ENCODE results near the gene BATF2.
"Not testable (repeated sequence)": the region's sequence is repeated elsewhere in the genome, so short reads cannot be mapped to it uniquely, and the experiment has no call there.

Gene BATF2

GRCh38 chr11:65013130-65013887 is 16.5 kb upstream of the BATF2 start:
- DNase-seq: peak; percentile 85 to 92 (median 88)

GRCh38 chr11:65008873-65009272 is 12.1 kb upstream of the BATF2 start:
- no peak for DNase-seq

- DNase-seq: no peak
Measured at GRCh38 chr11:65008016-65008415, 11.2 kb upstream of the BATF2 start.

GRCh38 chr11:65003968-65004367 is 7.2 kb upstream of the BATF2 start:
- DNase-seq: not testable (repeated sequence)

- no peak for DNase-seq
Measured at GRCh38 chr11:65003282-65003681, 6.5 kb upstream of the BATF2 start.

GRCh38 chr11:65002706-65003105 is 5.9 kb upstream of the BATF2 start:
- DNase-seq: no peak

GRCh38 chr11:64999478-64999877 is 2.7 kb upstream of the BATF2 start:
- DNase-seq: no peak

GRCh38 chr11:64998690-64999431 is 2.1 kb upstream of the BATF2 start:
- DNase-seq: peak in 2 of 3 experiments; percentile 44 to 72

- DNase-seq: peak; percentile 6 to 45 (median 18)
Measured at GRCh38 chr11:64998141-64998540, 1.4 kb upstream of the BATF2 start.

- DNase-seq: no peak
Measured at GRCh38 chr11:64996327-64996709, 453 bp downstream of the BATF2 start.

- DNase-seq: no peak
Measured at GRCh38 chr11:64994318-64994717, 2.5 kb downstream of the BATF2 start.

- no peak for DNase-seq
Measured at GRCh38 chr11:64990222-64990923, 6.4 kb downstream of the BATF2 start.

- DNase-seq: no peak
Measured at GRCh38 chr11:64989416-64989815, 7.4 kb downstream of the BATF2 start.

- DNase-seq: no peak
Measured at GRCh38 chr11:64987998-64988854, 8.5 kb downstream of the BATF2 start.

- not testable (repeated sequence) for DNase-seq
Measured at GRCh38 chr11:64983339-64983738, 13.4 kb downstream of the BATF2 start.

- no peak for DNase-seq
Measured at GRCh38 chr11:64976651-64977050, 20.1 kb downstream of the BATF2 start.

GRCh38 chr11:64974124-64974523 is 22.6 kb downstream of the BATF2 start:
- no peak for DNase-seq

GRCh38 chr11:64971421-64972233 is 25.1 kb downstream of the BATF2 start, which contains the start of gene MAJIN:
Gene MAJIN (minus strand): TSS chr11:64972108. CDS start chr11:64959405, 12,703 bp downstream.
- no peak for DNase-seq

GRCh38 chr11:64970731-64971151 is 26.0 kb downstream of the BATF2 start:
- no peak for DNase-seq

GRCh38 chr11:64969209-64969608 is 27.6 kb downstream of the BATF2 start:
- DNase-seq: no peak

- no peak for DNase-seq
Measured at GRCh38 chr11:64967375-64967774, 29.4 kb downstream of the BATF2 start.

All from NCI-H1417 (cell line).